Stimulated activated CD4-positive, alpha-beta T cell treated with anti-CD3 and anti-CD28 coated beads, Interleukin-15, amount 100 ng/mL, for 48 hours (primary cell): ENCODE data around the gene CNIH3.
"Not testable (repeated sequence)": the region's sequence is repeated elsewhere in the genome, so short reads cannot be mapped to it uniquely, and the experiment has no call there.

Experiments
- DNase-seq, 2 donors: peaks; one replicate each; pipeline ENCODE4 v3.0.0-alpha.2; 2020; ENCODE audit warnings: low read depth in 2 of 2

The CNIH3 gene

GRCh38 chr1:224615861-224616755 is at the start of gene CNIH3:
CNIH3 (plus strand) TSS chr1:224616317; CDS start chr1:224617175, 858 bp downstream.
- DNase-seq: no peak

- not testable (repeated sequence) for DNase-seq
These were observed 49.6 kb upstream of the CNIH3 start for GRCh38 chr1:224566492-224566891.

- DNase-seq: no peak
These were observed 46.8 kb upstream of the CNIH3 start for GRCh38 chr1:224569276-224569675.

- not testable (repeated sequence) for DNase-seq
These were observed 44.1 kb upstream of the CNIH3 start for GRCh38 chr1:224571975-224572374.

- DNase-seq: no peak
These were observed 36.6 kb upstream of the CNIH3 start for GRCh38 chr1:224579526-224579925.

GRCh38 chr1:224580006-224580405 is 36.1 kb upstream of the CNIH3 start:
- no peak for DNase-seq

- DNase-seq: no peak
These were observed 34.1 kb upstream of the CNIH3 start for GRCh38 chr1:224582041-224582440.

- no peak for DNase-seq
These were observed 32.3 kb upstream of the CNIH3 start for GRCh38 chr1:224583774-224584173.

GRCh38 chr1:224585051-224585450 is 31.1 kb upstream of the CNIH3 start:
- DNase-seq: no peak

- DNase-seq: no peak
These were observed 29.1 kb upstream of the CNIH3 start for GRCh38 chr1:224587051-224587450.

GRCh38 chr1:224588515-224588914 is 27.6 kb upstream of the CNIH3 start:
- DNase-seq: no peak

- DNase-seq: no peak
These were observed 27.1 kb upstream of the CNIH3 start for GRCh38 chr1:224589006-224589405.

- no peak for DNase-seq
These were observed 24.8 kb upstream of the CNIH3 start for GRCh38 chr1:224591326-224591725.

GRCh38 chr1:224592636-224593582 is 23.2 kb upstream of the CNIH3 start:
- no peak for DNase-seq

- no peak for DNase-seq
These were observed 21.8 kb upstream of the CNIH3 start for GRCh38 chr1:224594360-224594759.

GRCh38 chr1:224594851-224595250 is 21.3 kb upstream of the CNIH3 start:
- DNase-seq: no peak

GRCh38 chr1:224605482-224606181 is 10.5 kb upstream of the CNIH3 start:
- no peak for DNase-seq

- DNase-seq: no peak
These were observed 8.6 kb upstream of the CNIH3 start for GRCh38 chr1:224607188-224608148.

- no peak for DNase-seq
These were observed 6.8 kb upstream of the CNIH3 start for GRCh38 chr1:224609333-224609732.

GRCh38 chr1:224612246-224612645 is 3.9 kb upstream of the CNIH3 start:
- DNase-seq: no peak

- DNase-seq: no peak
These were observed 2.6 kb upstream of the CNIH3 start for GRCh38 chr1:224613486-224613885.
